Subcutaneous adipose tissue (tissue), 4 donors: Measurements from ENCODE around the gene PLEKHG4B. TPM values are rescaled to one million over a fixed set of nuclear protein-coding genes. Genes with fewer than 3 reads are reported as not detected.

Source experiments
- total RNA-seq, 4 donors: library from RNA; depleted of rRNA; stranded (reverse); fragments of >200 nt; gene quantifications; one replicate each; pipeline ENCODE4 v1.1.0, GENCODE V29; 2016
- TF ChIP-seq, protein P1 (sequence below): fragments of 450-650 bp; IDR thresholded peaks from one replicate; pipeline ENCODE4 v1.5.1; 2016; ENCODE audit warnings: low read depth, mild to moderate bottlenecking, control low read depth, antibody characterized with exemption, moderate library complexity

PLEKHG4B gene, protein sequence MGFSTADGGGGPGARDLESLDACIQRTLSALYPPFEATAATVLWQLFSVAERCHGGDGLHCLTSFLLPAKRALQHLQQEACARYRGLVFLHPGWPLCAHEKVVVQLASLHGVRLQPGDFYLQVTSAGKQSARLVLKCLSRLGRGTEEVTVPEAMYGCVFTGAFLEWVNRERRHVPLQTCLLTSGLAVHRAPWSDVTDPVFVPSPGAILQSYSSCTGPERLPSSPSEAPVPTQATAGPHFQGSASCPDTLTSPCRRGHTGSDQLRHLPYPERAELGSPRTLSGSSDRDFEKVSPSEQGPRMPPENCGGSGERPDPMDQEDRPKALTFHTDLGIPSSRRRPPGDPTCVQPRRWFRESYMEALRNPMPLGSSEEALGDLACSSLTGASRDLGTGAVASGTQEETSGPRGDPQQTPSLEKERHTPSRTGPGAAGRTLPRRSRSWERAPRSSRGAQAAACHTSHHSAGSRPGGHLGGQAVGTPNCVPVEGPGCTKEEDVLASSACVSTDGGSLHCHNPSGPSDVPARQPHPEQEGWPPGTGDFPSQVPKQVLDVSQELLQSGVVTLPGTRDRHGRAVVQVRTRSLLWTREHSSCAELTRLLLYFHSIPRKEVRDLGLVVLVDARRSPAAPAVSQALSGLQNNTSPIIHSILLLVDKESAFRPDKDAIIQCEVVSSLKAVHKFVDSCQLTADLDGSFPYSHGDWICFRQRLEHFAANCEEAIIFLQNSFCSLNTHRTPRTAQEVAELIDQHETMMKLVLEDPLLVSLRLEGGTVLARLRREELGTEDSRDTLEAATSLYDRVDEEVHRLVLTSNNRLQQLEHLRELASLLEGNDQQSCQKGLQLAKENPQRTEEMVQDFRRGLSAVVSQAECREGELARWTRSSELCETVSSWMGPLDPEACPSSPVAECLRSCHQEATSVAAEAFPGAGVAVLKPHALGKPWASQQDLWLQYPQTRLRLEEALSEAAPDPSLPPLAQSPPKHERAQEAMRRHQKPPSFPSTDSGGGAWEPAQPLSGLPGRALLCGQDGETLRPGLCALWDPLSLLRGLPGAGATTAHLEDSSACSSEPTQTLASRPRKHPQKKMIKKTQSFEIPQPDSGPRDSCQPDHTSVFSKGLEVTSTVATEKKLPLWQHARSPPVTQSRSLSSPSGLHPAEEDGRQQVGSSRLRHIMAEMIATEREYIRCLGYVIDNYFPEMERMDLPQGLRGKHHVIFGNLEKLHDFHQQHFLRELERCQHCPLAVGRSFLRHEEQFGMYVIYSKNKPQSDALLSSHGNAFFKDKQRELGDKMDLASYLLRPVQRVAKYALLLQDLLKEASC (N-terminal part only)
- under 1 TPM in 1 of 4 donors, not detected in 3; under 0.01 TPM for total RNA-seq

DNA sequence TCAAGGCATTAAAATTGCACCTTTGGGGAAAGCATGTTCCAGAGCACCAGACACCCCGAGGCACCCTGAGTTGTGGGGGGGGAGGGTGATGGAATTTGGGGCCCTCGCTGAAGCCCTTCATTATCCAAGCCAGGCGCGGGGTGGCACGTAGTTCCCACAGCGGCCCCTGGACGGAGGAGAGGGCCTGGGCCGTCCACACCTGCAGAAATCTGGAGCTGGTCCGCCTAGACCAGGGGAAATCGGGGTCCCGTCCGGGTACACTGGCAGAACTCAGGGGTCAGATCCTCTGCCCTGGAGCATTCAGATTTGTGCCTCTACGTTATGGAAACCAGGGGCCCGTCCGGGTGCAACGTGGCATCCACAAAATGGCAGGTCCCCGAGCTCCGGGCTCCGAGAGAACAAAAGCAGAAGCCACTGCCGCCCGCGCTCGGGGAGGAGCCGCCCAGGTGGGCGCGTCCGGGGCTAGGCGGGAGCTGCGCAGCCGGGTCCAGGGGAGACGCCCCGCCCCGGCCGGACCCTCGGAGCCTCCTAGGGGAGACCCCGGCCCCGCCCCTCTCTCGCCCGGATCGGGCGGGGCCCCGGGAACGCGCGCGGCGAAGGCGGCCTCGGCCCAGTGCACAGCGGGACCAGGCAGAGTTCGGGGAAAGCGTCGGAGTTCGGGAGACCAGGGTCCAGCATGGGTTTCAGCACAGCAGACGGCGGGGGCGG is at the start of gene PLEKHG4B:
TSS of gene PLEKHG4B (plus strand) at position 613 of the 708 bp plus-strand sequence. CDS start at position 677, 64 bp downstream.
- TF ChIP-seq, protein P1, sequence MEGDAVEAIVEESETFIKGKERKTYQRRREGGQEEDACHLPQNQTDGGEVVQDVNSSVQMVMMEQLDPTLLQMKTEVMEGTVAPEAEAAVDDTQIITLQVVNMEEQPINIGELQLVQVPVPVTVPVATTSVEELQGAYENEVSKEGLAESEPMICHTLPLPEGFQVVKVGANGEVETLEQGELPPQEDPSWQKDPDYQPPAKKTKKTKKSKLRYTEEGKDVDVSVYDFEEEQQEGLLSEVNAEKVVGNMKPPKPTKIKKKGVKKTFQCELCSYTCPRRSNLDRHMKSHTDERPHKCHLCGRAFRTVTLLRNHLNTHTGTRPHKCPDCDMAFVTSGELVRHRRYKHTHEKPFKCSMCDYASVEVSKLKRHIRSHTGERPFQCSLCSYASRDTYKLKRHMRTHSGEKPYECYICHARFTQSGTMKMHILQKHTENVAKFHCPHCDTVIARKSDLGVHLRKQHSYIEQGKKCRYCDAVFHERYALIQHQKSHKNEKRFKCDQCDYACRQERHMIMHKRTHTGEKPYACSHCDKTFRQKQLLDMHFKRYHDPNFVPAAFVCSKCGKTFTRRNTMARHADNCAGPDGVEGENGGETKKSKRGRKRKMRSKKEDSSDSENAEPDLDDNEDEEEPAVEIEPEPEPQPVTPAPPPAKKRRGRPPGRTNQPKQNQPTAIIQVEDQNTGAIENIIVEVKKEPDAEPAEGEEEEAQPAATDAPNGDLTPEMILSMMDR = no peak

DNA sequence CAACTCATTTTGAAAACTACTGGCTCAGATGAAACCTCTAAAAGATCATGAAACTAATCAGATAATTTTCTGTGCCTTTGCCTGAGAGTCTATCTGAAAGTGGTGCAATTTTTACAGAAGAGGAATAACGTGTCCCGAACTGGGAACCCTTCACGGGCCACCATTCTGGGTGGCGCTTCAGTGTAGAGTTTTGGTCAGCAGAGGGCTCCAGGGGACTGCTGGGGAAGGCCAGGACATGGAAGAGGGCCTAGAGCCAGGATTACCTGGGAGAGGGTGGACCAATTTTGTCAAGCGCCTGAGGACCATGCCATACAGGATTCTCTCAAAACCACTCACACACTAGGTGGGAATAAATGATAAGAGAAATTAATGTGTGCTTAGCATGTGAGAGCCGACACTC is 49.7 kb upstream of the PLEKHG4B start:
- TF ChIP-seq, protein P1 = no peak

DNA sequence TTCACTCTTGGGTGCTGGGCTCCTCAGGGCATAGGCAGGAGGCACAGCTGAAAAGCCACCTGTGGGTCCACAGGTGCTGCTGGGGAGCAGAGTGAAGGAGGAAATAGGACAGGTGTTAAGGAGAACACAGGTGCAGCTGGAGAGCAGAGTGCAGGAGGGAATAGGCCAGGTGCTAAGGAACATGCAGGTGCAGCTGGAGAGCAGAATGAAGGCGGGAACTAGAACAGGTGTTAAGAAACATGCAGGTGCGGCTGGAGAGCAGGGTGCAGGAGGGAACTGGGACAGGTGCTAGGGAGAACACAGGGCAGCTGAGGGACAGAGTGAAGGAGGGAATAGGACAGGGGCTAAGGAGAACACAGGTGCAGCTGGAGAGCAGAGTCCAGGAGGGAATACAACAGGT is 43.8 kb upstream of the PLEKHG4B start:
- TF ChIP-seq, protein P1 = no peak

DNA sequence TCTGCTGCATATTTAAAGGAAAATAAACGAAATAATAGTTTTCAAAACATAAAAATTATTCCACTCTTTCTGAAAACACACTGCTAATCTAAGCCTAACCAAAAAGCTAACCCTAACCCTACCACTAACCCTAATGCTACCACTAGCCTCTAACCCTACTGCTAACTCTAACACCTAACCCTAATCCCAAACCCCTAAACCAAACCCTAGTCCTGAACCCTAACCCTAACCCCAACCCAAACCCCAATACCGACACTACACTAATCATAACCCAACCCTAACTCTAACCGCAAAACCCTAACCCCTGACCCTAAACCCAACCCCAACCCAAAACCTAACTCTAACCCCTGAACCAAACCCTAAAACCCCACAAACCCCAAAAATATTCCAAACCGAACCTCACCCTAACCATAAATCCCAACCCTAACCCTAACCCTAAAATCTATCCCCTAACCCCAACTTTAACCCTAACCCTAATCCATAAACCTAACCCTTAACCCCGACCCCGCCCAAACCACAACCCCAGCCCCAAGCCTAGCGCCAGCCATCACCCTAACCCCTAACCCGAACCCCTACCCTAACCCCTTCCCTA is 41.9 kb upstream of the PLEKHG4B start:
- TF ChIP-seq, protein P1 = no peak

DNA sequence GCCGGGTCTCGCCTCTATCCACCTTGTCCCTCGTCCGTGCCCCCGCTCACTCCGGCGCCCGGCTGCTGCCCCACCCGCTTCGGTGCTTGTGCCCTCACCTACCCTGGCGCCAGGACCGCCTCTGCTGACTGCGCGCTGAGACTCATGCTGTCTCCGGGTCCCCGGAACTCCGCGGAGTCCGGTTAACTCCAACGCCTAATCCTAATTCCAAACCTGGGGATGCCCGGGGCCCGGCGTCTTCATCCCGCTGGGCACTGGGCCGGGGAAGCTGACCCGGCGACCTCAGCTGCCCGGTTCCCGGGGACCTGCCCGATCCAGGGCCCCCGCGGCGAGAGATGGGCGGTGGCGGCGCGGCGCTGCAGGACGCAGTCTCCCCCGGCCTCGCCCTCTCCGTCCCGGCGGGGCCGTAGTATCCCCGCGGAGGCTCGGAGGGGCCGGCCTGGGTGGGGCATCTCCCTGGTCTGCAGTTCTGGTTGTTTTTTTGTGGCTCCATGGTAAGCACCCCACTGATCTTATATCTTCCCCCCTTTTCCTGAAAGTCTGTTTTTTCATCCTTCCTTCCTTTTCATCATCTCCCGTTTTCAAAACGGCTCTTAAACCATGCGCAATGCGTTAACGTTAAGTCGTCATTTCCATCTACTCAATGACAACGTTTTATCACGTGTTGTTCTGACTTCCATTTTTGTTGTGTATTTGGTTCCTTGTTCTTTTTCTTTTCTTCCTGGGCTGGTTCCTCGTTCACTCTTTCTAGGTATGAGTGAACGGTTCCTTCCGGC is 41.1 kb upstream of the PLEKHG4B start:
- TF ChIP-seq, protein P1 = no peak

DNA sequence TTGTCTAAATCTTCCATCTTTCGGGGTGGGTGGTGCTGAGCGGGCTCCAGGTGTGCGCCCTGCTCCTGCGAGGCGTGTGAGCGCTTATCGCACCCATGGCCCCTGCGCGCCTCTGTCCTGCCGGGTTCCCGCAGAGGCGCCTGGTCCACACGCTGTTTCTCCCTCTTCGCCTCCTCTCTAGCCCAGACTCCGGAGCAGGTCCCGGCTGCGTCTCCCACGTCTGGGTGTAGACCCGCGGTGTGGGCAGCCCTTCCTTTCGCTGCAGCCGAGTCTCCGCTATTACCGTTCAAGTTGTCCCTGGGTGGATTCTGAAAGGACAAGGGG is 40.5 kb upstream of the PLEKHG4B start:
- TF ChIP-seq, protein P1 = no peak
